HK-2 (cell line): ENCODE results near the gene BTG3.

Experiments
- DNase-seq: peaks from one replicate; pipeline ENCODE4 v3.0.0-alpha.2; 2018; ENCODE audit not compliant: unreplicated experiment

BTG3 gene

GRCh38 chr21:17585875-17586450, 26.7 kb downstream of the BTG3 start:
- DNase-seq: no peak

GRCh38 chr21:17583898-17584297, 28.8 kb downstream of the BTG3 start:
- no peak for DNase-seq

GRCh38 chr21:17580319-17580718, 32.4 kb downstream of the BTG3 start:
- no peak for DNase-seq

GRCh38 chr21:17578876-17579275, 33.8 kb downstream of the BTG3 start:
- no peak for DNase-seq

- DNase-seq: no peak
Measured at GRCh38 chr21:17578162-17578561, 34.5 kb downstream of the BTG3 start.

GRCh38 chr21:17577701-17578100, 35.0 kb downstream of the BTG3 start:
- no peak for DNase-seq

GRCh38 chr21:17576080-17576835, 36.4 kb downstream of the BTG3 start:
- no peak for DNase-seq

GRCh38 chr21:17575076-17575475, 37.6 kb downstream of the BTG3 start:
- no peak for DNase-seq

- DNase-seq: no peak
Measured at GRCh38 chr21:17572431-17572830, 40.3 kb downstream of the BTG3 start.

GRCh38 chr21:17570786-17571185, 41.9 kb downstream of the BTG3 start:
- no peak for DNase-seq

GRCh38 chr21:17560377-17561025, 52.2 kb downstream of the BTG3 start:
- DNase-seq: no peak

GRCh38 chr21:17554679-17555465, 57.8 kb downstream of the BTG3 start:
- DNase-seq: no peak

- no peak for DNase-seq
Measured at GRCh38 chr21:17554120-17554519, 58.6 kb downstream of the BTG3 start.

GRCh38 chr21:17552410-17552809, 60.3 kb downstream of the BTG3 start:
- DNase-seq: no peak

- no peak for DNase-seq
Measured at GRCh38 chr21:17550671-17551308, 61.9 kb downstream of the BTG3 start.

GRCh38 chr21:17548262-17548661, 64.4 kb downstream of the BTG3 start:
- no peak for DNase-seq

- DNase-seq: no peak
Measured at GRCh38 chr21:17545007-17545406, 67.7 kb downstream of the BTG3 start.
